Peyer's patch (tissue), 4 donors: ENCODE measurements around the gene LIPC. TPM values are rescaled to one million over a fixed set of nuclear protein-coding genes. Genes with fewer than 3 reads are reported as not detected.

Experiments
- DNase-seq, 3 donors: peaks; one replicate each; pipeline ENCODE4 v3.0.0-alpha.2; 2017 to 2019
- H3K27ac ChIP-seq, 4 donors: fragments of 200-600 bp; sonication (generic); one replicate each; pipeline ENCODE4 v1.5.1; 2016 to 2019
- H3K27me3 ChIP-seq, 2 donors: fragments of 200-600 bp; sonication (generic); one replicate each; pipeline ENCODE4 v1.5.1; 2019
- H3K36me3 ChIP-seq, 3 donors: fragments of 200-600 bp; sonication (generic); one replicate each; pipeline ENCODE4 v1.5.1; 2016 to 2019
- H3K4me1 ChIP-seq, 4 donors: fragments of 200-600 bp; sonication (generic); one replicate each; pipeline ENCODE4 v1.5.1; 2016 to 2019
- H3K4me3 ChIP-seq, 4 donors: fragments of 200-600 bp; sonication (generic); 1 replicate in 3 of 4; 2 replicates in 1 of 4; pipeline ENCODE4 v1.5.1; 2016 to 2019; ENCODE audit warnings: mild to moderate bottlenecking in 1 of 4
- H3K9me3 ChIP-seq, 4 donors: fragments of 200-600 bp; sonication (generic); one replicate each; pipeline ENCODE4 v1.5.1; 2016 to 2019; ENCODE audit warnings: mild to moderate bottlenecking in 1 of 4
- POLR2A ChIP-seq, 2 donors: fragments of 450-650 bp; IDR thresholded peaks; one replicate each; pipeline ENCODE4 v1.5.1; 2017; ENCODE audit warnings: antibody characterized with exemption in 2 of 2, mild to moderate bottlenecking in 2 of 2, moderate library complexity in 2 of 2
- total RNA-seq, 4 donors: library from RNA; depleted of rRNA; stranded (reverse); fragments of >200 nt; gene quantifications; one replicate each; pipeline ENCODE4 v1.1.0, GENCODE V29; 2016
- TF ChIP-seq, protein P1 (sequence below), 6 experiments: fragments of 450-650 bp in 4 of 6; fragments of 200-600 bp in 2 of 6; sonication (generic) in 1 of 6; IDR thresholded peaks; one replicate each; pipeline ENCODE4 v1.5.1; 2017 to 2019; ENCODE audit warnings: antibody characterized with exemption in 6 of 6, mild to moderate bottlenecking in 3 of 6, moderate library complexity in 1 of 6

The LIPC gene
- total RNA-seq, 4 donors from 2014 or later = 0.40 to 8.9 (median 1.0) TPM; not detected in 1

DNA sequence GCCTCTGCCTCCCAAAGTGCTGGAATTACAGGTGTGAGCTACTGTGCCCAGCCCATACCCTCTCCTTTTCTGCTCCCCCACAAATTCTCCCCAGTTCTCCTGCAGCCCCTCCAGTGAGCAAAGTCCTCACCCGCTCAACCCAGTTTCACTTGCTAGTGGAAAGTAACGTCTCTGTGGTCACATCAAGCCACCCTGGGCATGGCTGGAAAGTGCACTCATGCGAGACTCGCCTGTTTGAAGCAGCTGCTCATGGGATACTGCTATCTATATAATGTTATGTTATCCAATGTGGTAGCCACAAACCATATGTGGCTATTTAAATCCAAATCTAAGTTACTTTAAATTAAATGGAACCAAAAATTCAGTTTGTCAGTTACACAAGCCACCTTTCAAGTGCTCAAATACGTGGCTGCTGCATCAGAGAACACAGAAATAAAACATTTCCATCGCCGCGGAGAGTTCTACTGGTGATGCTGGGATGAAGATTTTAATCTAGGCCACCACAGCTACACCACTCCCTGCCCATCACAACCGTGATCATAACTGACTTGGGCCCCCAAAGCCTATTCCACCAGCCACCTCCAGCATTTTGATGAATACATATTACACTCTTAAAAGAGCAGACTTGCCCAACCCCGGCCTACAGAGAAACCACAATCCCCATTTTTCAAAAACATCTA lies 119.4 kb downstream of the LIPC start:
- H3K9me3 ChIP-seq = no peaks in the 10 kb centered on the region
- TF ChIP-seq, protein P1, sequence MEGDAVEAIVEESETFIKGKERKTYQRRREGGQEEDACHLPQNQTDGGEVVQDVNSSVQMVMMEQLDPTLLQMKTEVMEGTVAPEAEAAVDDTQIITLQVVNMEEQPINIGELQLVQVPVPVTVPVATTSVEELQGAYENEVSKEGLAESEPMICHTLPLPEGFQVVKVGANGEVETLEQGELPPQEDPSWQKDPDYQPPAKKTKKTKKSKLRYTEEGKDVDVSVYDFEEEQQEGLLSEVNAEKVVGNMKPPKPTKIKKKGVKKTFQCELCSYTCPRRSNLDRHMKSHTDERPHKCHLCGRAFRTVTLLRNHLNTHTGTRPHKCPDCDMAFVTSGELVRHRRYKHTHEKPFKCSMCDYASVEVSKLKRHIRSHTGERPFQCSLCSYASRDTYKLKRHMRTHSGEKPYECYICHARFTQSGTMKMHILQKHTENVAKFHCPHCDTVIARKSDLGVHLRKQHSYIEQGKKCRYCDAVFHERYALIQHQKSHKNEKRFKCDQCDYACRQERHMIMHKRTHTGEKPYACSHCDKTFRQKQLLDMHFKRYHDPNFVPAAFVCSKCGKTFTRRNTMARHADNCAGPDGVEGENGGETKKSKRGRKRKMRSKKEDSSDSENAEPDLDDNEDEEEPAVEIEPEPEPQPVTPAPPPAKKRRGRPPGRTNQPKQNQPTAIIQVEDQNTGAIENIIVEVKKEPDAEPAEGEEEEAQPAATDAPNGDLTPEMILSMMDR (IDR thresholded peaks at IDR 0.05) = no peak
- no peak for TF ChIP-seq POLR2A (IDR thresholded peaks at IDR 0.05)
- H3K27me3 ChIP-seq = no peaks in the 10 kb centered on the region
- H3K36me3 ChIP-seq = no peaks in the 10 kb centered on the region
- peak in 1 of 3 donors; percentile 38 for DNase-seq
- no peak overlapping the region for H3K4me3 ChIP-seq
- H3K27ac ChIP-seq = peak overlapping the region; percentile 5 to 89 (median 54)
- peaks cover 0 to 32% (median 2%) of the 10 kb centered on the region in 4 donors for H3K4me1 ChIP-seq

DNA sequence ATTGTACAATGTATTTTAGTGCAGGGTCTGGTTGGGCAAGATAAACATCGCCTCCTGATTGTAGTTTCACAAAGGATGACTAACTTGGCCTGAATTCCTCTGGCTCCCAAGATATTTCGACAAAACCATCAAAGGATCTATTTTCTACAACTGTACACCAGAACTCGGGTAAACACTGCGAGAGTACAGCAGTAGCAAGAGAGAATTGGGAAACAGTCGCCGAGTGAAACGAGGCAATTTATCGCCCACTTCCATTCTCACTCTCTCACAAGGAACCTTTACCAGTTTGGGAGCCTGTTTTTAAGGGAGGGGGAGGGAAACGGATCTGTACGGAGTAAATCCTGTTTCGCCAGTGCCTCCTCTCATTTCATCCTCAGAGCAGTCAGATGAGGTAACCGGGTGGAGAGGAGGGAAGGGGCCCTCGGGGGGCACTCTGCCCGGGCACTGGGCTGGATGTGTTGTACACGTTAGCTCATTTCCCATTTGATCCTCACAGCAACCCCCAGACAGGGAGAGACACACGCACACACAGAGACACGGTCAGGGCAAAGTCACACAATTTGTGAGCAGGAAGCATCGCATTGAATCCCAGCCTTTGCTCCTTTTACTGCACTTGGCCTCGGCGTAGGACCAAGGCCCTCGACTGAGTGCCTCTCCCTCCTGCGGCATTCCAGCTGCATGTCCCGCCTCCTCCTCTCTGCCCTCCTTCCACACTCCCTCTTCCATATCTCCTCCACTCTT lies 120.1 kb downstream of the LIPC start:
- TF ChIP-seq POLR2A (IDR thresholded peaks at IDR 0.05) = no peak
- TF ChIP-seq, protein P1 (IDR thresholded peaks at IDR 0.05) = no peak
- H3K36me3 ChIP-seq = no peaks in the 10 kb centered on the region
- no peaks in the 10 kb centered on the region for H3K27me3 ChIP-seq
- H3K9me3 ChIP-seq = no peaks in the 10 kb centered on the region
- H3K4me3 ChIP-seq = peak overlapping the region in 2 of 4 donors; percentile 13 to 18
- H3K4me1 ChIP-seq = peaks cover 0 to 27% (median 2%) of the 10 kb centered on the region in 4 donors
- peak overlapping the region; percentile 20 to 89 (median 72) for H3K27ac ChIP-seq
- DNase-seq = peak in 2 of 3 donors; percentile 84 to 86

DNA sequence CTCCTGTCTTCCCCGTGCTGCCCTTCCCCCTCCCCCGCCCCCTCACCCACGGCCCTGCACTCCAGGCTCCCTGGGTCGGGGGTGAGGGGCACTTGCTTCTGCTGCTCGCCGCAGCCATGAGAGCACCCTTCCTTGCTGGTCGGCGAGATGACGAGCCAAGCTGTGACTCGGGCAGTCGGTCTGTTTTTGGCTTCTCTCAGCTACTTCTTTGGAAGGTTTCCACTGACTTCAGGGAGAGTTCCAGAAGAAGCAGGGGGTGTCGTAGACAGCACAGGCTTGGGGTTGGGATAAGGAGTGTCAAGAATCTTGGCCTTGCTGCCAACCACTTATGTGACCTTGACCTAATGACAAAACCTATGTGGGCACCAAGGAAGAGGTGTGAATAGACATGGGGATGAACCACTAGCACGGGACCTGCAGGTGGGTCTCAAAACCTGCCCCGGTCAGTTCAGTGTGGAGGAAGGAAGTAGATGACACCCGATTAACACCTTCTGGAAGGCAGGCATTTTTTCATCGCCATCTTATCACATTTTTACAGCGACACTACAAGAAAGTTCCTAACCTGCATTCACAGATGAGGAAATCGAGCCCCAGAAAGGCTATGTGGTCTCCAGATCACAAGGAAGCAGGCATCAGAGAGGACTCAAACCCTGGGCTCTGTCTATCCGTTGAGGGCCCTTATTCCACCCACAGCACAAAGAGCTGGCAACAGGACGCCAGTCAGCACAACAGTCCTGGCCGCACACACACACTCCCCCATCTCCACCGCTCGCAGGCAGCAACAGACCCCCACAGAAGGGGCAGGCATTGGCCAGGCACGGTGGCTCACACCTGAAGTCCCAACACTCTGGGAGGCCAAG lies 120.9 kb downstream of the LIPC start:
- DNase-seq = peak in 1 of 3 donors; percentile 25
- Histone ChIP-seq H3K9me3 (no peaks in the 10 kb centered on the region), H3K27me3 (no peaks in the 10 kb centered on the region), H3K4me1 (peaks cover 0 to 25% (median 2%) of the 10 kb centered on the region in 4 donors), H3K4me3 (peak overlapping the region in 2 of 4 donors; percentile 13 to 18), H3K27ac (peak overlapping the region; percentile 20 to 89 (median 72)), H3K36me3 (no peaks in the 10 kb centered on the region)
- TF ChIP-seq, protein P1 (IDR thresholded peaks at IDR 0.05) = no peak
- no peak for TF ChIP-seq POLR2A (IDR thresholded peaks at IDR 0.05)

DNA sequence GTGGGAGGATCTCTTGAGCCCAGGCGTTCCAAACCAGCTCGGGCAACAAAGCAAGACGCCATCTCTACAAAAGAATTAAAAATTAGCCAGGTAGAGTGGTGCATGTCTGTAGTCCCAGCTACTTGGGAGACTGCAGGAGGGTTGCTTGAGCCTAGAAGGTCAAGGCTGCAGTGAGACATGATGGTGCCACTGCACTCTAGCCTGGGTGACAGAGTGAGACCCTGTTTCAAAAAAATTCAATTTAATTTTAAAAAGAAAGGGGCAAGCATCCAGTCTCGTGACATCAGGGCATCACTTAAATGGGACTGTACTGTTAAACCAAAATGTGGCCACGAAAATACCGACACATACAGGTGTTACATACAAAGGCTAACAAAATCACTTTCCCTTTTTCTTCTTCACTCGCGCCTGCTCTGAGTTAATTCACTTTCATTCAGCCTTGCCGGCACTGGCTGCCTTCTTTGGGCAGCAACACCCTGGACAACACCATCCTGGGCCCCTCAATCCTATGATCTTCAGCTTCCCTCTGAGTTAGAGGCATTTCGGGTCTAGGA lies 121.7 kb downstream of the LIPC start:
- H3K9me3 ChIP-seq = no peaks in the 10 kb centered on the region
- H3K4me1 ChIP-seq = peaks cover 0 to 25% (median 2%) of the 10 kb centered on the region in 4 donors
- no peaks in the 10 kb centered on the region for H3K27me3 ChIP-seq
- no peak overlapping the region for H3K4me3 ChIP-seq
- H3K36me3 ChIP-seq = no peaks in the 10 kb centered on the region
- peak in 1 of 3 donors; percentile 26 for DNase-seq
- H3K27ac ChIP-seq = no peak overlapping the region
- TF ChIP-seq, protein P1 (IDR thresholded peaks at IDR 0.05) = no peak
- TF ChIP-seq POLR2A (IDR thresholded peaks at IDR 0.05) = no peak

DNA sequence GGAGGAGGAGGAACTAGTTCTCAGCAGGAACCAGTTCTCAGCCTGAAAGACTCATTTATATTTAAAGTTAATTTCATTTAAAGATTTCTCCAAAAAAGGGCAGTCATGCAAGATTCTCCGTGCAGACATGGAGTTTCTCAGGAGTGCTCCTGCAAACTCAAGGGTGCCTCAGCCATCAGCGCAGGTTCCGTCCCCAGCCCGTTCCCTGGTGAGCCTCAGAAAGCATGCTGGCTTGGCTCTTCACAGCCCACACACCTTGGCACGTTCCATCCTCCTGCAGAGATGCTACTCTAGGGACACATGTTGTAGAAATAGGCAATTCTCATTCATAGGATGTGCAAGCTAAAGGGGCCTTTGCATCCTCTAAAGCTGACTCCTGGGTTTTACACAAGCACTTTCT lies 123.0 kb downstream of the LIPC start:
- TF ChIP-seq, protein P1 (IDR thresholded peaks at IDR 0.05) = no peak
- no peak for TF ChIP-seq POLR2A (IDR thresholded peaks at IDR 0.05)
- DNase-seq = peak in 1 of 3 donors; percentile 36
- Histone ChIP-seq H3K4me3 (no peak overlapping the region), H3K27ac (no peak overlapping the region), H3K36me3 (no peaks in the 10 kb centered on the region), H3K27me3 (no peaks in the 10 kb centered on the region), H3K9me3 (no peaks in the 10 kb centered on the region), H3K4me1 (peaks cover 0 to 25% (median 2%) of the 10 kb centered on the region in 4 donors)
